GM20000 (cell line): Measurements from ENCODE around the gene CARD18.

Source experiments
- DNase-seq: peaks from one replicate; pipeline ENCODE4 v3.0.0; 2012; ENCODE audit warnings: low spot score
- TF ChIP-seq, protein P1 (sequence below): IDR thresholded peaks from 2 replicates; pipeline ENCODE4 v1.5.1; 2012; ENCODE audit warnings: mild to moderate bottlenecking, control low read depth; ENCODE audit errors: extremely low read depth, missing control alignments

The CARD18 gene

DNA sequence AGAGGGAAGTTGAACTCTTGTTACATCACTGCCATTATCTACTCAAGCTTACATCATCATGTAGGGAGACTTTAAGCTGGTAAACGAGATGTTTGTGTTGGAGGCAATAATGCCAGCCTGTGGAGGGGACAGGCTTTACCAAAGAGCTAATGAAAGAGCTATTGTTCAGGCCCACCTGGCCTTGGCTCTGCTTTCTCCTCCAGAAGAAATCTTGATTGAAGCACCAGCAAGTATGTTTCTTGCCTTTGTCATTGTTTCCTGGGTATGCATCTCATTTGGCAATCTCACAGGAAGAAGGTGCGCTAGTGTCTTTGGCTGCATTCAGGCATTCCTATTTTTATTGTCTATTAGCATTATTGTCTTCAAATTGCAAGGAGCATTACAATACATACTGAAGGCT is 16.7 kb upstream of the CARD18 start:
- no peak for DNase-seq
- TF ChIP-seq, protein P1, sequence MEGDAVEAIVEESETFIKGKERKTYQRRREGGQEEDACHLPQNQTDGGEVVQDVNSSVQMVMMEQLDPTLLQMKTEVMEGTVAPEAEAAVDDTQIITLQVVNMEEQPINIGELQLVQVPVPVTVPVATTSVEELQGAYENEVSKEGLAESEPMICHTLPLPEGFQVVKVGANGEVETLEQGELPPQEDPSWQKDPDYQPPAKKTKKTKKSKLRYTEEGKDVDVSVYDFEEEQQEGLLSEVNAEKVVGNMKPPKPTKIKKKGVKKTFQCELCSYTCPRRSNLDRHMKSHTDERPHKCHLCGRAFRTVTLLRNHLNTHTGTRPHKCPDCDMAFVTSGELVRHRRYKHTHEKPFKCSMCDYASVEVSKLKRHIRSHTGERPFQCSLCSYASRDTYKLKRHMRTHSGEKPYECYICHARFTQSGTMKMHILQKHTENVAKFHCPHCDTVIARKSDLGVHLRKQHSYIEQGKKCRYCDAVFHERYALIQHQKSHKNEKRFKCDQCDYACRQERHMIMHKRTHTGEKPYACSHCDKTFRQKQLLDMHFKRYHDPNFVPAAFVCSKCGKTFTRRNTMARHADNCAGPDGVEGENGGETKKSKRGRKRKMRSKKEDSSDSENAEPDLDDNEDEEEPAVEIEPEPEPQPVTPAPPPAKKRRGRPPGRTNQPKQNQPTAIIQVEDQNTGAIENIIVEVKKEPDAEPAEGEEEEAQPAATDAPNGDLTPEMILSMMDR, result no peak

DNA sequence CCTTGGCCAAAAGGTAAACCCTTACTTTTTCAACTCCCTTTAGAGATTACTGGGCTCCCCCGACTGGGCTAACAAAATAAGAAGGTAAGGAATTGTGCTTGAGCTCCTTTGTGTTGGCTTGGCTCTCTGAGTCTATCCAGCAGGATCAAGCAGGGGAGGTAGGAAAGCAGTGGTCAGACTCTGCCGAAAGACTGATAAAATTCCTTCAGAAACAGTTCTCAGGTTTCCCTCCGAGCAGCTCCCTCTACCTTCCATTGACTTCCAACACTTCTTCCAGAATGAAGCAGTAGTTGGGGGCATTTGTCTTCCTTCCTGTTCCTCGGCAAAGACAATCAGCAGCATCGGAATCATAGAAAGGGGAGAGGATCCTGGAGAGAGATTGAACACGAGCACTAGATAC is 16.1 kb upstream of the CARD18 start:
- TF ChIP-seq, protein P1, result no peak
- no peak for DNase-seq

DNA sequence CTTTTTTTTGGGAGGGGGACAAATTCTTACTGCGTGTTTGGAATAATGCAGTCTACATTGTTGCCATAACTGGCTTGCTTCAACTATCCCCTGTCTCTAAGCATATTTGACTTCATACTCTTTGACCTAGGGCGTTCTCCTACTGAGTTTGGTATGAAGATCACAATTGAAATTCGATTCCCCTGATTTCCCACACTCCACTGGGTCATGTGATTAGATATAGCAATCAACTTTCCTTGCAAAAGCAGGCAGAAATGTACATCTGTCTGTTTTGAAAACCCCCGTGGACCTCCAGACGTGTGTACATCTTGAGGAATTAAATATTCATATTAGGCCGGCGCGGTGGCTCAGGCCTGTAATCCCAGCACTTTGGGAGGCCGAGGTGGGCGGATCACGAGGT is 13.8 kb upstream of the CARD18 start:
- TF ChIP-seq, protein P1, result no peak
- no peak for DNase-seq

DNA sequence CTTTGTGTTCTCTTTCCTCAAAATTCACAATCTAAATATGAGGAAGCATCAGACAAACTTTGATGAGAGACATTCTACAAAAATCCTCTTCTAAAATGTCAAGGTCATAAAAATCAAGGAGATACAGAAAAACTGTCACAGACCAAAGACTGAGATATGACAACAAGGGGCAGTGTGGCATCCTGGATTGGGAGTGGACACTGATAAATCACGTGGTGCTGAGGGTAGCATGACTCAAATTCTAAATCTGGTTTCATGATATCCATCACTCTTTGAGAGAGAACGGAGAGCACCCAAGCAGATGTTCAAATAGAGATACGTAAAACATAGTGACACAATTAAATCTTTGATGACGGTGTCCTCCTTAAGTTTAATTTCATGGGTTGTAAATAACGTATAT is 13.0 kb upstream of the CARD18 start:
- DNase-seq, result no peak
- TF ChIP-seq, protein P1, result no peak

DNA sequence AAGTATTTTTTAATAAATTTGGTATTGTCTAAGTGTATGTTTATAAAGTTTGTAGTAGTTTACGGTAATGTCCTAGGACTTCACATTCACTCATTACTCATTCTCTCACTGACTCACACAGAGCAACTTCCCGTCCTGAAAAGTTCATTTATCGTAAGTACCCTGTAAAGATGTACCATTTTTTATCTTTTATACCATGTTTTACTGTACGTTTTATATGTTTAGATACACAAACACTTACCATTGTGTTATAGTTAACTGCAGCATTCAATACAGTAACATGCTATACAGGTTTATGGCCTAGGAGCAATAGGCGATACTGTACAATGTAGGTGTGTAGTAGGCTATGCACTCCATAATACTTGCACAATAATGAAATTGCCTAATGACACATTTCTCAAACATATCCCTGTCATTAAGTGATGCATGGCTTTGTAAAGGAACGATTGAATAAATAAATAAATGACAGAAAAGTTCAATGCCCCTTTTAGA is 12.5 kb upstream of the CARD18 start:
- no peak for DNase-seq
- TF ChIP-seq, protein P1, result no peak

DNA sequence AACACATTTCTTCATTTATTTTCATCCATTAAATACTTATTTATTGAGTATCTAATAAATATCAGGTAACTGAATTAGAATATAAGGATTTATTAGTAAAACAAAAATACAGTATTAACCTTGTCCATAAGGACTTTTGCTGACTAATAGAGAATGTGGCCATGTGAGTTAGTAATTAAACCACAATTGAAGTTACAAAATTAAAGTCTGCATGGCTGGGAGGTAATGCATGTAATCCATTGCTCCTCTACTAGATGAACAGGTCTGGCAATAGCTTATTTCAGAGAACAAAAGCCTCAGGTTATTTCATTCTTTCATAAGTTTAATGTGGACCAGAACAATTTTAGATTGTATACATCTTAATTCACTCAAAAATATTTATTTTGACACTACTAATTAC is 9.9 kb upstream of the CARD18 start:
- no peak for DNase-seq
- TF ChIP-seq, protein P1, result no peak

DNA sequence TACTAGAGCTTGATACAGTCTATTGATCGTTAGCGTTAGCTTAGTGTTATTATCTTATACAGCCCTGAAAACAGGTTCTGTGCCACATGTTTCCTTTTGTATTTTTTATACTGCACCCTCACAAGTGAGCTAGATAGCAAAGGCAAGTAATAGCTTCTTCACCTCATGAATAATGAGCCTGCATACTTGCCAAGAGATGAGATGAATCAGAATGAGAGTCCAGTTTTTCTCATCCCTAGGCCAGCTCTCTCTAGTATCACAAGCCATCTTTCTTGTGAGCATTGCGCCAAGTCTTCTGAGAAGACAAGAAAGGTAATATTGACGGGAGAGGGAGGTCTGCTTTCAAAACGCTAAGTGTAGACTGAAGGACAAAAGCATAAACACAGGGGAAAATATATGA is 8.7 kb upstream of the CARD18 start:
- TF ChIP-seq, protein P1, result no peak
- no peak for DNase-seq
